ENCODE data around the gene COMT.
A peak's percentile ranks its signal among the peaks of the same experiment; 100 is the strongest.

Gene COMT

DNA sequence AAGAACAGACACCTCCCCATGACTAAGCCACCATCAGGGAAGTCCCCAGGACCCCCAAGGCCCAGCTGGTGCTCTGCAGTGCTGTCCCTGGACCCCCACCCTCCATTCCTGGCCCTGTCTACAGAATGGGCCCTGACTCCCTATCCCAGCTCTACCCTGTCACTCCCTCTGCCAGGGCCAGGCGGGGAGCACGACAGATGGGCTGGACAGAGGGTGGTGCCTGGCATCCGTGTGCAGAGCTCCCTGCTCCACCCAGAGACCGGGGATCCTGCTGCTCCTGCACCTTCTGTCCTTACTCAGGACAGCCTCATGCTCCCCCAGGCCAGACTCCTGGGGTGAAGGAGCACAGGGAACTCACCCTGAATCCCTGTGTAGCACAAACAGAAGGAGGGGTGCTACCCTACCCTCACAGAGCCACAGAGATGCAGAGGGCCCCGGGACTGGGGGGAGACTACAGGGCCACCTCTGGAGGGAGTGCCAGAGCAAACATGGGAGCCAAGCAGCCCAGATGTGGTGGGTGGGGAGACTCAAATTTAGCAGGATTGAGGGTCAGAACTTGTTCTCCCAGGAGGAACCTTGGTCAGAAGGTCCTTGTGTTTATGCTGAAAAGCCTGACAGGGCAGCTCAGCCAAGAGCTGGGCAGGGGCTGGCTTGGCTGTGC lies 73.1 kb downstream of the COMT start:
- no peak for DNase-seq

DNA sequence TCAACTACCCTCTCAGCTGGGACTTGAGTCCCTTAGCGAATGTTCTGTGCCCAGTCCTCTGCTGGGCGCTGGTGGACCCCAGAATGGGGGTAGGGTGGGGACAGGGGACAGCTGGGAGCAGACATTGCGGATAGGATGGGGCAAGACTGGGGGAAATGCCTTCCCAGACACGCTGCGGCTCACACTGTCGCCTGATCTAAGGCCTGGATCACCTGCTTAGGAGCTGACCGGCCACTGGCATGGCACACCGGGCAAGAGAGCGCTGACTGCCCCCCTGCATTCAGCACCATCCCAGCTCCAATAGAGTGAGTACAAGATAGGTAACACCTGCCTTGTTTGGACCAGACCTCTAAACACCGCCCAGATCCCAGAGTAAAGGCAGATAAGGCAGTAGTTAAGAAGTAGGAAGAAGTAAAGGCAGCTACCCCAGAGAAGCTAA lies 73.6 kb downstream of the COMT start:
- DNase-seq, result no peak

GRCh38 chr22:20015971-20016733 lies 74.6 kb downstream of the COMT start:
- peak; percentile 44 to 56 for DNase-seq

DNA sequence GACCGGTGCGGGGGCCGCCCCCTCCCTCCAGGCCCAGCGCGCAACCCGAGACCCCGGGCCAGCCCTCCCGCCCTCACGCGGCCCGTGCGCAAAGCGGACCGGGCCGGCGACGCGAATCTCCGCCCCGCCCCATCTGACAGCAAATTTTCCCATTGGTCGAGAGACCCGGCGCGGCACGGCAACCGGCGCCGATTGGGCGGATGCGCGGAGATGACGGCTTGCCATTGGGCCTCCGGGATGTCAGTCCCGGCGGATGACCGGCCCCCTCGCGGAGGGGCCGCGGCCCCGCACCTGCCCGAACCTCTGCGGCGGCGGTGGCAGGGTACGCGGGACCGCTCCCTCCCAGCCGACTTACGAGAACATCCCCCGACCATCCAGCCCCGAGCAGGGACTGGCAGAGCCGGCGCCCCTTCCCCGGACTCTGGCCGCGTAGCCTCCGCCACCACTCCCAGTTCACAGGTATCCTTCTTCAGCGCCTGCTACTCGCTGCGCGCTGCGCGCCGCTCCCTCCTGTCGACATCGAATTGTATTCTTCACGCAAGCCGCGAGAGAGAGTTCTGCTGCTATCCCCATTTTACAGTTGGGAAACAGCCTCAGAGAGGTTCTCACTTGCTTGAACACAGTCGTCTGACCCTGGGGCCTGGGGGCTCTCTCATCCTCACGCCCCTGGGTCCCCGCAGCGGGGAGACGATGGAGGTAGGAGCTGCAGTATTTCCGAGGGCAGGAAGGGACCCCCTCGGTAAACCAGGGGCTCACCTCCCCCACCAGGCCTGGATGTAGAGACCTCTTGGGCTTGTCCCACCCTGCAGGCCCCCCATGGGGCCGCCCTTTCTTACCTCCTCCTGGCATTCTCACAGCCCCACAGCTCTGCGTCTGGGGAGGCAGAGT lies 75.4 kb downstream of the COMT start, which contains the start of gene ARVCF:
ARVCF (minus strand) TSS at position 90 of the 888 bp plus-strand sequence. CDS start 26,029 bp downstream, outside the sequence.
- DNase-seq, result peak; percentile 93 to 95

GRCh38 chr22:20017622-20017958 lies 76.0 kb downstream of the COMT start:
- no peak for DNase-seq

DNA sequence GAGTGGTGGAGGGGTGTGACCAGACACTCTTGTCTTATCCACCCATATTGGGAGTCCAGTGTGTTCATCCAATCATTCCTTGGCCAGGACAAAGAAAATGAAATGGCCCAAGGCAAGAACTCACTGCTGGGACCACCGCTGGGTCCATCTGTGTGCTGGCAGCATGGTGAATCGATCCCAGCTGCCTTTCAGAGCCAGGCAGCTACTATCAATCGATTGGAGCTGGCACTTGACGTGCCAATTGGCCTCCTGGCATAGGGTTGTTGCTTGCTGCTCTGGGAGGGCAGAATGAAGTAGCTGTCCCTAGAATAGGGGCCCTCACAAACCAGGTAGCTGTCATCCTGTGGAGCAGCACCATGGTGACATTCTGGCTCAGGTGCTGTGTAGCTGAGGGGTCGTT lies 76.4 kb downstream of the COMT start:
- DNase-seq, result no peak
